Smooth muscle cell (in vitro differentiated cells): ENCODE data around the gene EHD1. TPM values are rescaled to one million over a fixed set of nuclear protein-coding genes. Genes with fewer than 3 reads are reported as not detected.

Experiments used
- DNase-seq: peaks from one replicate; lab custom pipeline; 2025; ENCODE audit not compliant: unreplicated experiment; lab: John Stamatoyannopoulos, UW
- H2AFZ ChIP-seq: fragments of 200-600 bp; sonication (generic); 2 replicates; pipeline ENCODE4 v1.6.0; 2016; ENCODE audit warnings: antibody characterized with exemption, low read depth, mild to moderate bottlenecking
- H3F3A ChIP-seq: fragments of 200-600 bp; sonication (generic); 2 replicates; pipeline ENCODE4 v1.6.0; 2017; ENCODE audit warnings: antibody characterized with exemption, low read depth
- H3K27ac ChIP-seq: fragments of 200-600 bp; sonication (generic); 2 replicates; pipeline ENCODE4 v1.5.1; 2016; ENCODE audit warnings: low read depth, mild to moderate bottlenecking
- H3K27me3 ChIP-seq: fragments of 200-600 bp; sonication (generic); 2 replicates; pipeline ENCODE4 v1.6.1; 2016; ENCODE audit warnings: low read depth, mild to moderate bottlenecking
- H3K36me3 ChIP-seq: fragments of 200-600 bp; sonication (generic); 2 replicates; pipeline ENCODE4 v1.5.1; 2016; ENCODE audit warnings: low read depth
- H3K4me1 ChIP-seq: fragments of 200-600 bp; sonication (generic); 2 replicates; pipeline ENCODE4 v1.5.1; 2016; ENCODE audit warnings: low read depth
- H3K4me2 ChIP-seq: fragments of 200-600 bp; sonication (generic); 2 replicates; pipeline ENCODE4 v1.6.0; 2016; ENCODE audit warnings: mild to moderate bottlenecking
- H3K4me3 ChIP-seq: fragments of 200-600 bp; sonication (generic); 2 replicates; pipeline ENCODE4 v1.5.1; 2016; ENCODE audit warnings: mild to moderate bottlenecking
- H3K79me2 ChIP-seq: fragments of 200-600 bp; sonication (generic); 2 replicates; pipeline ENCODE4 v1.6.0; 2016; ENCODE audit warnings: low read depth, mild to moderate bottlenecking
- H3K9ac ChIP-seq: fragments of 200-600 bp; sonication (generic); 2 replicates; pipeline ENCODE4 v1.6.0; 2016; ENCODE audit warnings: low read depth
- H3K9me3 ChIP-seq: fragments of 200-600 bp; sonication (generic); replicated peaks from 2 replicates; pipeline ENCODE4 v1.5.1; 2016; ENCODE audit warnings: low read depth
- H4K20me1 ChIP-seq: fragments of 200-600 bp; sonication (generic); 2 replicates; pipeline ENCODE4 v1.6.0; 2016; ENCODE audit warnings: low read depth
- WGBS: methylation state at CpG from one replicate; pipeline ENCODE4 v1.1.7; 2016; ENCODE audit warnings: low lambda C conversion rate; 5-methylcytosine and 5-hydroxymethylcytosine counted together
- polyA plus RNA-seq: library from polyadenylated mRNA; unstranded; fragments of >200 nt; fragmentation: Nextera tagmentation; extraction: Ambion mirVana; gene quantifications from 2 replicates; pipeline ENCODE4 v1.2.1, GENCODE V29; 2016
- total RNA-seq: library from RNA; depleted of rRNA; stranded (reverse); fragments of >200 nt; gene quantifications from 2 replicates; pipeline ENCODE4 v1.2.3, GENCODE V29; 2014
- TF ChIP-seq, protein P1 (sequence below): fragments of 200-600 bp; sonication (generic); IDR thresholded peaks from 2 replicates; pipeline ENCODE4 v1.5.1; 2017; ENCODE audit warnings: borderline replicate concordance, mild to moderate bottlenecking, antibody characterized with exemption; ENCODE audit not compliant: insufficient read depth, poor library complexity, severe bottlenecking

EHD1 gene
- total and polyA plus RNA-seq, 2 experiments from 2014 or later, result 42.8 to 59.8 TPM

DNA sequence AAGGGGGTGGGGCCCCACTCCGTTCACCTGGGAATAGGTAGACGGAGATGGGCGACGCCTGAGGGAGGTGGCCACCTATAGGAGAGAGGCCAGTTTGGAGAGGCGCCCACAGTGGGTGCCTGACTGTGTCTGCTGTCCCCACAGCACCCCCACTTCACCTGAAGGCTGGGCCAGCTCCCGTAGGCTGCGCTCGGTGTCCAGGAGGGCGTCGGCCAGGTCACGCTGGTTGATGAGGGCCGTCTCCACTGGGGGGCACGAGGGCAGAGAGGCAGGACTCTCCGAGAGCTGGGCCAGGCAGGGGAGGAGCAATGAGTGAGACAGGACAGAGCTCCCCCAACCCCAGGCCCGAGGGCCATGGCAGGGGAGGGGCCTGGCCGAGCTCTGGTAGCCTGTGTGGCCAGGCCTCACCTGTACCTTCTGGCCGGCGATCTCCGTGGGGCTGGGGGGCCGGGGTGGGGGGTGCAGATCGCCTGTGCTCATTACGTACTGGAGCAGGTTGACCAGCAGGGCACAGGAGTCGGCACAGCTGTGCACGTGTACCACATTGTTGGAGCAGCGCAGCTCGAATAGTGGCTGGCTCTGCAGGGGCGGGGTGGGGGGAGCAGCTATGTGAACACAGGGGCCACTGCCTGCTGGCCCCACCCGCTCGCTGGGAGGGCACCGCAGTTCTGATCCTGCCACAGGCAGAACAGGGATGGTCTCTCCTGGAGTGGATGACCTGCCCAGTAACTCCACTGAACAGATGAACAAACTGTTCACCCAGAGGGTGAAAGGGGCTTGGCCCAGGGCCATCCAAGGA, 23.9 kb upstream of the EHD1 start:
- H3K27me3 ChIP-seq, result no peaks in the 10 kb centered on the region

DNA sequence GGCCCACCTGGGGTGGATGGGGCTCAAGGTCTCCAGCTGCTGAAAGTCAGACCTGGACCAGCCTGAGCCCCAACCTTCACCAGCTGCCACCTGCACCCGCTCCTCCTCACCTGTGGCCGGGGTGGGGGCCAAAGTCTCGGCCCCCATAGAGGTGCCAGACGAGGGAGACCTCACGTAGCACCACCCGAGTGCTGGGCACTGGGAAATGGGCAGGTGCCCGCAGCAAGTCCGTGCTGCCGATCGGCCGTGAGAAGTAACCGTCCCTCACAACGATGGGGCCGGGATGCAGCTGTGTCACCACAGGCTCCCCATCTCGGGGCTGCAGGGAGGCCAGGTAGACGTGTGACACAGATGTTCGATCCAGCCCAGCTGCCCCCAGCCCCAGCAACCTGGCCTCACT, 22.4 kb upstream of the EHD1 start:
- Histone ChIP-seq H3F3A (no peaks in the 10 kb centered on the region), H3K36me3 (no peaks in the 10 kb centered on the region), H3K4me3 (no peak overlapping the region), H3K79me2 (no peaks in the 10 kb centered on the region), H3K9me3 (no peaks in the 10 kb centered on the region), H4K20me1 (no peaks in the 10 kb centered on the region), H3K4me1 (no peaks in the 10 kb centered on the region), H2AFZ (no peak overlapping the region), H3K27me3 (no peaks in the 10 kb centered on the region), H3K27ac (no peak overlapping the region), H3K9ac (no peak overlapping the region), H3K4me2 (no peak overlapping the region)
- TF ChIP-seq, protein P1, sequence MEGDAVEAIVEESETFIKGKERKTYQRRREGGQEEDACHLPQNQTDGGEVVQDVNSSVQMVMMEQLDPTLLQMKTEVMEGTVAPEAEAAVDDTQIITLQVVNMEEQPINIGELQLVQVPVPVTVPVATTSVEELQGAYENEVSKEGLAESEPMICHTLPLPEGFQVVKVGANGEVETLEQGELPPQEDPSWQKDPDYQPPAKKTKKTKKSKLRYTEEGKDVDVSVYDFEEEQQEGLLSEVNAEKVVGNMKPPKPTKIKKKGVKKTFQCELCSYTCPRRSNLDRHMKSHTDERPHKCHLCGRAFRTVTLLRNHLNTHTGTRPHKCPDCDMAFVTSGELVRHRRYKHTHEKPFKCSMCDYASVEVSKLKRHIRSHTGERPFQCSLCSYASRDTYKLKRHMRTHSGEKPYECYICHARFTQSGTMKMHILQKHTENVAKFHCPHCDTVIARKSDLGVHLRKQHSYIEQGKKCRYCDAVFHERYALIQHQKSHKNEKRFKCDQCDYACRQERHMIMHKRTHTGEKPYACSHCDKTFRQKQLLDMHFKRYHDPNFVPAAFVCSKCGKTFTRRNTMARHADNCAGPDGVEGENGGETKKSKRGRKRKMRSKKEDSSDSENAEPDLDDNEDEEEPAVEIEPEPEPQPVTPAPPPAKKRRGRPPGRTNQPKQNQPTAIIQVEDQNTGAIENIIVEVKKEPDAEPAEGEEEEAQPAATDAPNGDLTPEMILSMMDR, result no peak
- 98% methylated on average over 17 of the region's 17 CpGs for WGBS
- no peak for DNase-seq

More for the DNA sequence above, 23.9 kb upstream of the EHD1 start:
- no peak overlapping the region for H3K4me2 ChIP-seq
- WGBS, result 98% methylated on average over 7 of the region's 30 CpGs
- H3K36me3 ChIP-seq, result no peaks in the 10 kb centered on the region
- H3K9ac ChIP-seq, result no peak overlapping the region
- no peaks in the 10 kb centered on the region for H3K79me2 ChIP-seq
- no peak overlapping the region for H3K4me3 ChIP-seq
- no peaks in the 10 kb centered on the region for H3K4me1 ChIP-seq
- no peak overlapping the region for H2AFZ ChIP-seq
- no peaks in the 10 kb centered on the region for H4K20me1 ChIP-seq
- DNase-seq, result no peak
- no peak overlapping the region for H3K27ac ChIP-seq
- TF ChIP-seq, protein P1, result no peak
- no peaks in the 10 kb centered on the region for H3K9me3 ChIP-seq
- H3F3A ChIP-seq, result no peaks in the 10 kb centered on the region

DNA sequence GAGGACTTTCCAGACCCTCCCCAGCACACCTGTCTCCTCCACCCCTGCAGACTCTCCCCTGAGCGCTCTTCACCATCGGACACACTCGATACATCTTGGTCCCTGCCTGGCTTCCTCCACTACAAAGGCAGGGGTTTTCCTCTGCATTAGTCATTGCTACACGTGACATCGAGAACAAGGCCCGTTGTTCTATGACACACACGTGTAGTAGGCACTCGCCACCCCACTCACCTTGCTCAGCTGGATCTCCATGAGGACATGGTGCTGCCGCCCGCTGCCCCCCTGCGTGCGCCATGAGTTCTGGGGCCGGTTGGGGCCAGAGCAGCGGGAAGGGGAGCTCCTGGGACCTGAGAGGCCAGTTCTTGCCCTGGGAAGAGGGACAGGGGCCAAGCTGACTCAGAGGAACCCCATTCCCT, 21.9 kb upstream of the EHD1 start:
- Histone ChIP-seq H3K4me2 (no peak overlapping the region), H4K20me1 (no peaks in the 10 kb centered on the region), H3K27ac (no peak overlapping the region), H3K9ac (no peak overlapping the region), H2AFZ (no peak overlapping the region), H3F3A (no peaks in the 10 kb centered on the region), H3K4me1 (no peaks in the 10 kb centered on the region), H3K4me3 (no peak overlapping the region), H3K36me3 (no peaks in the 10 kb centered on the region), H3K79me2 (no peaks in the 10 kb centered on the region), H3K27me3 (no peaks in the 10 kb centered on the region), H3K9me3 (no peaks in the 10 kb centered on the region)
- no peak for DNase-seq
- WGBS, result 93% methylated on average over 14 of the region's 14 CpGs
- TF ChIP-seq, protein P1, result no peak

DNA sequence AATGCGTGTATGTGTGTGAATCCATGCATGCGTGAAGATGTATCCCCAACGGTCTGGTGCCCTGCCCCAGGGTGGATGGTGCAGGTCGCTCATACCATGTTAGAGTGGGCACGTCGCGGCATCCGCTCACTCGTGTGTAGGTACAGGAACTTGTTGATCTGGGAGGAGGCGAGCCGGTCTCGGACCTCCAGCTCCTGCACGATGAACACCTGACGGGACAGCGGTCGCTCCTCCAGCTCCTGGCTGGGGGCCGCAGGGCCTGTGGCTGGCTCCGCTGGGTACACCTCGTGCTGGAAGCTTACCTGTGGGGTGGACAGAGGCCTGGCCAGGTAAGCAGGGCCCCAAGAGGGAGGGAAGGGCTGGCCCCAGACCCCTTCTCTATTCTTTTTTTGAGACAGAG, 20.1 kb upstream of the EHD1 start:
- Histone ChIP-seq H2AFZ (no peak overlapping the region), H3K4me3 (no peak overlapping the region), H3K9me3 (no peaks in the 10 kb centered on the region), H3K36me3 (no peaks in the 10 kb centered on the region), H3K9ac (no peak overlapping the region), H3K79me2 (no peaks in the 10 kb centered on the region), H3K27ac (no peak overlapping the region), H3K27me3 (no peaks in the 10 kb centered on the region), H3K4me2 (no peak overlapping the region), H3K4me1 (no peaks in the 10 kb centered on the region), H3F3A (no peaks in the 10 kb centered on the region), H4K20me1 (no peaks in the 10 kb centered on the region)
- TF ChIP-seq, protein P1, result no peak
- 97% methylated on average over 19 of the region's 19 CpGs for WGBS
- DNase-seq, result no peak
